BE2C (cell line): ENCODE measurements around the gene ERVMER34-1. TPM values are rescaled to one million over a fixed set of nuclear protein-coding genes. Genes with fewer than 3 reads are reported as not detected.
A peak's percentile ranks its signal among the peaks of the same experiment; 100 is the strongest.

ENCODE experiments used
- DNase-seq: peaks from one replicate; pipeline ENCODE4 v3.0.0-alpha.2; 2020
- H3K27me3 ChIP-seq: fragments of 250-450 bp; sonication (Bioruptor Pico); 2 replicates; pipeline ENCODE4 v1.5.1; 2020; ENCODE audit warnings: mild to moderate bottlenecking
- H3K36me3 ChIP-seq: fragments of 250-450 bp; sonication (Bioruptor Pico); 2 replicates; pipeline ENCODE4 v1.5.1; 2020; ENCODE audit warnings: mild to moderate bottlenecking
- H3K4me1 ChIP-seq: fragments of 250-450 bp; sonication (Bioruptor Pico); 2 replicates; pipeline ENCODE4 v1.5.1; 2020
- H3K4me3 ChIP-seq: 2 replicates; pipeline ENCODE4 v1.5.1; 2011; ENCODE audit warnings: low read depth, low read length
- H3K9me3 ChIP-seq: fragments of 250-450 bp; sonication (Bioruptor Pico); 2 replicates; pipeline ENCODE4 v1.5.1; 2020
- polyA plus RNA-seq: library from polyadenylated mRNA; unstranded; fragments of >200 nt; gene quantifications from one replicate; pipeline ENCODE4 v1.2.1, GENCODE V29; 2012; ENCODE audit warnings: low read depth, missing spikeins; ENCODE audit not compliant: insufficient read length, insufficient read depth
- TF ChIP-seq, protein P1 (sequence below): IDR thresholded peaks from 2 replicates; pipeline ENCODE4 v1.5.1; 2012; ENCODE audit warnings: mild to moderate bottlenecking, low read depth, low read length

The ERVMER34-1 gene, protein sequence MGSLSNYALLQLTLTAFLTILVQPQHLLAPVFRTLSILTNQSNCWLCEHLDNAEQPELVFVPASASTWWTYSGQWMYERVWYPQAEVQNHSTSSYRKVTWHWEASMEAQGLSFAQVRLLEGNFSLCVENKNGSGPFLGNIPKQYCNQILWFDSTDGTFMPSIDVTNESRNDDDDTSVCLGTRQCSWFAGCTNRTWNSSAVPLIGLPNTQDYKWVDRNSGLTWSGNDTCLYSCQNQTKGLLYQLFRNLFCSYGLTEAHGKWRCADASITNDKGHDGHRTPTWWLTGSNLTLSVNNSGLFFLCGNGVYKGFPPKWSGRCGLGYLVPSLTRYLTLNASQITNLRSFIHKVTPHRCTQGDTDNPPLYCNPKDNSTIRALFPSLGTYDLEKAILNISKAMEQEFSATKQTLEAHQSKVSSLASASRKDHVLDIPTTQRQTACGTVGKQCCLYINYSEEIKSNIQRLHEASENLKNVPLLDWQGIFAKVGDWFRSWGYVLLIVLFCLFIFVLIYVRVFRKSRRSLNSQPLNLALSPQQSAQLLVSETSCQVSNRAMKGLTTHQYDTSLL
- polyA plus RNA-seq, result not detected

- H3K27me3 ChIP-seq, result peaks cover 5% of the 10 kb centered on the region; the same call in 1 of the 2 replicates
- no peaks in the 10 kb centered on the region for H3K9me3 ChIP-seq
- H3K36me3 ChIP-seq, result no peaks in the 10 kb centered on the region
- H3K4me1 ChIP-seq, result no peaks in the 10 kb centered on the region
- peak; percentile 40 for DNase-seq
- peak within 1 kb of the TSS; percentile 51 for H3K4me3 ChIP-seq
- TF ChIP-seq, protein P1, sequence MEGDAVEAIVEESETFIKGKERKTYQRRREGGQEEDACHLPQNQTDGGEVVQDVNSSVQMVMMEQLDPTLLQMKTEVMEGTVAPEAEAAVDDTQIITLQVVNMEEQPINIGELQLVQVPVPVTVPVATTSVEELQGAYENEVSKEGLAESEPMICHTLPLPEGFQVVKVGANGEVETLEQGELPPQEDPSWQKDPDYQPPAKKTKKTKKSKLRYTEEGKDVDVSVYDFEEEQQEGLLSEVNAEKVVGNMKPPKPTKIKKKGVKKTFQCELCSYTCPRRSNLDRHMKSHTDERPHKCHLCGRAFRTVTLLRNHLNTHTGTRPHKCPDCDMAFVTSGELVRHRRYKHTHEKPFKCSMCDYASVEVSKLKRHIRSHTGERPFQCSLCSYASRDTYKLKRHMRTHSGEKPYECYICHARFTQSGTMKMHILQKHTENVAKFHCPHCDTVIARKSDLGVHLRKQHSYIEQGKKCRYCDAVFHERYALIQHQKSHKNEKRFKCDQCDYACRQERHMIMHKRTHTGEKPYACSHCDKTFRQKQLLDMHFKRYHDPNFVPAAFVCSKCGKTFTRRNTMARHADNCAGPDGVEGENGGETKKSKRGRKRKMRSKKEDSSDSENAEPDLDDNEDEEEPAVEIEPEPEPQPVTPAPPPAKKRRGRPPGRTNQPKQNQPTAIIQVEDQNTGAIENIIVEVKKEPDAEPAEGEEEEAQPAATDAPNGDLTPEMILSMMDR, result no peak
Observed at GRCh38 chr4:52750819-52751486, at the start of gene ERVMER34-1. ERVMER34-1 (minus strand) TSS chr4:52751425; CDS start chr4:52745520, 5,905 bp downstream.

- TF ChIP-seq, protein P1, result peak; percentile 28; the same call in 1 of the 2 replicates
Observed at GRCh38 chr4:52799813-52800212, 48.6 kb upstream of the ERVMER34-1 start.

DNA sequence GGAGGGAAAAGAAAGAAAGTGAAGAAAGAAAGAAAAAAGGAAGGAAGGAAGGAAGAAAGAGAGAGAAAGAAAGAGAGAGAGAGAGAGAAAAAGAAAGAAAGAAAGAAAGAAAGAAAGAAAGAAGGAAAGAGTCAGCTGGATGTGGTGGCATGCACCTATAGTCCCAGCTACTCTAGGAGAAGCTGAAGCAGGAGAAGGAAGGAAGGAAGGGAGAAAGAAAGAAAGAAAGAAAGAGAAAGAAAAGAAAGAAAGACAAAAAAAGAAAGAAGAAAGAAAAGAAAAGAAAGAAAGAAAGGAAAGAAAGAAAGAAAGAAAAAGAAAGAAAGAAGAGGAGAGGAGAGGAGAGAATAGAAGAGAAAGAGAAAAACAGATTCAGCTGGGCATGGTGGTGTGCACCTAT is 44.3 kb upstream of the ERVMER34-1 start:
- H3K4me1 ChIP-seq, result no peaks in the 10 kb centered on the region
- no peak overlapping the region for H3K4me3 ChIP-seq
- H3K36me3 ChIP-seq, result no peaks in the 10 kb centered on the region
- H3K27me3 ChIP-seq, result no peaks in the 10 kb centered on the region
- TF ChIP-seq, protein P1, result no peak
- no peaks in the 10 kb centered on the region; the same call in 1 of the 2 replicates for H3K9me3 ChIP-seq
- no peak for DNase-seq

More at GRCh38 chr4:52799813-52800212, 48.6 kb upstream of the ERVMER34-1 start:
- Histone ChIP-seq H3K9me3 (no peaks in the 10 kb centered on the region; the same call in 1 of the 2 replicates), H3K4me3 (no peak overlapping the region), H3K36me3 (no peaks in the 10 kb centered on the region), H3K4me1 (no peaks in the 10 kb centered on the region), H3K27me3 (no peaks in the 10 kb centered on the region)
- DNase-seq, result peak; percentile 12

DNA sequence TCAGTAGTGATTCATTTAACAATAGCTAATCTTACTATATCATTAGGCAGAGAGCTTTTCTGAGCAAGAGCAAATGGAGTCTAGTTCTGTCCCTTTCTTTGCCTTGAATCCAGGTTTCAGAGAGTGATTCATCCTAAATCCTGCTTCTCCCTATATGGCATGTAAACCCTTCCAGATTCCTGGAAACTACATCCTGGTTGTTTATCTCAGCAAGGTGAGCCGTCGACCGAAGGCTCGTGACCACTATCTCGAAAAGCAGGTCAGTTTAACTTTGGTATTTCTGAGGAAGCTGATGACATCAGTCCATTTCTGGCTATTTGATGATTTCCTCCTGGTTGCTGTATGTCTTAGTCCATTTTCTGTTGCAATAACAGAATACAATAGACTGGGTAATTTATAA is 40.7 kb upstream of the ERVMER34-1 start:
- Histone ChIP-seq H3K4me1 (no peaks in the 10 kb centered on the region), H3K9me3 (no peaks in the 10 kb centered on the region), H3K36me3 (no peaks in the 10 kb centered on the region), H3K4me3 (no peak overlapping the region), H3K27me3 (no peaks in the 10 kb centered on the region)
- TF ChIP-seq, protein P1, result no peak
- no peak for DNase-seq

DNA sequence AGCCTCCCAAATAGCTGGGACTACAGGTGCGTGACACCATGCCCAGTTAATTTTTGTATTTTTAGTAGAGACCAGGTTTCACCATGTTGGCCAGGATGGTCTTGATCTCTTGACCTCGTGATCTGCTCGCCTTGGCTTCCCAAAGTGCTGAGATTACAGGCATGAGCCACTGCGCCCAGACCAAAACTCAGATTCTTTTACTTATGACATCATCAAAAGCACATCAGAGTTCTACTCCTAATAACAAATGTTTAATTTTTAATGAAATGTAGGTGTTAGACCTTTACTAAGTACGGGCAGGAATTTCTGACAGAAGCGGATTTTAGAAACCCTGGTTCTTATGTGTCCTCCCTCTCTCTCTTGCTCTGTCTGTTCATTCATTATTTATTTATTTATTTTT is 38.5 kb upstream of the ERVMER34-1 start:
- no peaks in the 10 kb centered on the region for H3K9me3 ChIP-seq
- TF ChIP-seq, protein P1, result no peak
- no peaks in the 10 kb centered on the region for H3K36me3 ChIP-seq
- no peaks in the 10 kb centered on the region for H3K4me1 ChIP-seq
- H3K4me3 ChIP-seq, result no peak overlapping the region
- H3K27me3 ChIP-seq, result no peaks in the 10 kb centered on the region
- DNase-seq, result no peak
